ENCODE measurements around the gene MMAB.

- TF ChIP-seq CTCF (IDR thresholded peaks at IDR 0.05) (no peak), POLR2AphosphoS5 (IDR thresholded peaks at IDR 0.05) (no peak)
Measured at GRCh38 chr12:109596418-109597244, 23.3 kb upstream of the MMAB start.
